IMR-90 (cell line): ENCODE data around the gene EPB41L2. TPM values are rescaled to one million over a fixed set of nuclear protein-coding genes. Genes with fewer than 3 reads are reported as not detected.
"Not testable (repeated sequence)": the region's sequence is repeated elsewhere in the genome, so short reads cannot be mapped to it uniquely, and the experiment has no call there.

Experiments
- ATAC-seq: fragments of 200-7000 bp; cut with Tn5 transposase; 2 replicates; pipeline ENCODE4 v1.9.1; 2020; ENCODE audit warnings: low read depth, mild to moderate bottlenecking, moderate library complexity
- BruUV-seq: library from RNA; stranded (reverse); fragments of 400-500 nt; replicated peaks from 2 replicates; lab custom pipeline; 2021; lab: Mats Ljungman, UMichigan
- CTCF ChIA-PET: fragments of 300-600 bp; formaldehyde crosslinking; extraction: SDS; loops from one replicate; lab custom pipeline; 2021; ENCODE audit warnings: antibody characterized with exemption; lab: Yijun Ruan, JAX
- POLR2A ChIA-PET: fragments of 300-600 bp; sonication (Branson Sonifier 250); formaldehyde crosslinking; loops from one replicate; lab custom pipeline; 2022; ENCODE audit warnings: antibody characterized with exemption; ENCODE audit not compliant: unreplicated experiment; lab: Charles Lee
- DNase-seq: peaks from one replicate; pipeline ENCODE4 v3.0.0; 2013
- H2AFZ ChIP-seq: replicated peaks from 2 replicates; pipeline ENCODE3; 2013; ENCODE audit warnings: low read length, mild to moderate bottlenecking; ENCODE audit not compliant: poor library complexity
- H2AK5ac ChIP-seq: 2 replicates; pipeline ENCODE4 v1.6.1; 2013; ENCODE audit warnings: low read depth, low read length, inconsistent platforms
- H2AK9ac ChIP-seq: replicated peaks from 2 replicates; pipeline ENCODE3; 2013; ENCODE audit warnings: mild to moderate bottlenecking, low read depth, low read length, moderate library complexity; ENCODE audit not compliant: poor library complexity
- H2BK120ac ChIP-seq: 2 replicates; pipeline ENCODE4 v1.6.1; 2013; ENCODE audit warnings: low read depth, low read length, inconsistent platforms
- H2BK15ac ChIP-seq: 3 replicates; pipeline ENCODE4 v1.6.1; 2013; ENCODE audit warnings: low read depth, low read length, inconsistent platforms
- H2BK20ac ChIP-seq: 2 replicates; pipeline ENCODE4 v1.6.1; 2013; ENCODE audit warnings: low read depth, mild to moderate bottlenecking, inconsistent platforms, low read length, moderate library complexity
- H2BK5ac ChIP-seq: 2 replicates; pipeline ENCODE4 v1.6.1; 2013; ENCODE audit warnings: mild to moderate bottlenecking, low read depth, low read length, inconsistent platforms; ENCODE audit not compliant: poor library complexity, severe bottlenecking
- H3K14ac ChIP-seq: replicated peaks from 2 replicates; pipeline ENCODE4 v1.6.1; 2013; ENCODE audit warnings: low read depth, low read length, inconsistent platforms
- H3K18ac ChIP-seq: 2 replicates; pipeline ENCODE4 v1.6.1; 2013; ENCODE audit warnings: low read depth, low read length, control low read depth
- H3K23ac ChIP-seq: 2 replicates; pipeline ENCODE4 v1.6.1; 2013; ENCODE audit warnings: low read depth, low read length, inconsistent platforms
- H3K27ac ChIP-seq: 2 replicates; pipeline ENCODE4 v1.5.1; 2013; ENCODE audit warnings: mild to moderate bottlenecking, control low read depth, low read length; ENCODE audit not compliant: insufficient read depth
- H3K27me3 ChIP-seq: 2 replicates; pipeline ENCODE4 v1.6.1; 2013; ENCODE audit warnings: low read length; ENCODE audit not compliant: control insufficient read depth, insufficient read depth
- H3K36me3 ChIP-seq: 2 replicates; pipeline ENCODE4 v1.6.1; 2013; ENCODE audit warnings: low read length, mixed read lengths; ENCODE audit not compliant: control insufficient read depth, insufficient read depth
- H3K4ac ChIP-seq: 2 replicates; pipeline ENCODE4 v1.6.1; 2013; ENCODE audit warnings: low read depth, low read length, inconsistent platforms
- H3K4me1 ChIP-seq: 2 replicates; pipeline ENCODE4 v1.6.1; 2013; ENCODE audit warnings: low read length, mixed read lengths; ENCODE audit not compliant: control insufficient read depth, insufficient read depth
- H3K4me2 ChIP-seq: 2 replicates; pipeline ENCODE4 v1.6.1; 2013; ENCODE audit warnings: low read depth, mild to moderate bottlenecking, control low read depth, low read length, moderate library complexity
- H3K4me3 ChIP-seq: 2 replicates; pipeline ENCODE4 v1.5.1; 2013; ENCODE audit warnings: low read depth, mild to moderate bottlenecking, control low read depth, low read length, moderate library complexity; ENCODE audit not compliant: insufficient read depth
- H3K56ac ChIP-seq: 2 replicates; pipeline ENCODE4 v1.6.1; 2013; ENCODE audit warnings: low read length, inconsistent platforms; ENCODE audit not compliant: insufficient read depth; ENCODE audit errors: extremely low read depth
- H3K79me1 ChIP-seq, 2 experiments: 2 replicates each; pipeline ENCODE4 v1.6.1; 2013; ENCODE audit warnings: low read length in 2 of 2, inconsistent platforms in 1 of 2, low read depth in 1 of 2
- H3K9ac ChIP-seq: 2 replicates; pipeline ENCODE4 v1.6.1; 2013; ENCODE audit warnings: low read depth, low read length, control low read depth
- H3K9me1 ChIP-seq: 2 replicates; pipeline ENCODE4 v1.6.1; 2013; ENCODE audit warnings: low read length, inconsistent platforms; ENCODE audit not compliant: insufficient read depth
- H3K9me3 ChIP-seq: 2 replicates; pipeline ENCODE4 v1.6.1; 2013; ENCODE audit warnings: low read length; ENCODE audit not compliant: control insufficient read depth, insufficient read depth
- H4K20me1 ChIP-seq: 2 replicates; pipeline ENCODE4 v1.6.1; 2013; ENCODE audit warnings: low read length, inconsistent platforms; ENCODE audit not compliant: insufficient read depth
- H4K5ac ChIP-seq: 2 replicates; pipeline ENCODE4 v1.6.1; 2013; ENCODE audit warnings: mild to moderate bottlenecking, low read depth, low read length, control low read depth
- H4K8ac ChIP-seq, 2 experiments: 2 replicates each; pipeline ENCODE4 v1.6.1; 2013; ENCODE audit warnings: low read depth in 2 of 2, low read length in 2 of 2, control low read depth in 1 of 2, inconsistent platforms in 1 of 2
- H4K91ac ChIP-seq: 2 replicates; pipeline ENCODE4 v1.6.1; 2013; ENCODE audit warnings: low read depth, low read length, inconsistent platforms; ENCODE audit not compliant: insufficient read depth
- FOS ChIP-seq: fragments of 150-350 bp; IDR thresholded peaks from 2 replicates; pipeline ENCODE4 v1.6.1; 2016; ENCODE audit warnings: low read depth, low read length
- SMC3 ChIP-seq: fragments of 150-350 bp; IDR thresholded peaks from 2 replicates; pipeline ENCODE4 v1.6.1; 2016; ENCODE audit warnings: low read depth, mild to moderate bottlenecking, antibody characterized with exemption, low read length, moderate library complexity
- WGBS, 2 experiments: methylation state at CpG; one replicate each; pipeline versions ENCODE4 v1.1.5 to v1.1.7; 2013; ENCODE audit warnings: missing lambda C conversion rate in 2 of 2; ENCODE audit not compliant: insufficient read length in 1 of 2; ENCODE audit errors: extremely low coverage in 2 of 2; 5-methylcytosine and 5-hydroxymethylcytosine counted together
- dilution Hi-C: fragments of 300-500 bp; cut with HindIII; formaldehyde crosslinking; loops from one replicate; pipeline ENCODE4 v1.14.3; 2018; ENCODE audit warnings: low sequenced_read_pairs; ENCODE audit not compliant: unreplicated experiment
- in situ Hi-C: fragments of 300-500 bp; cut with MboI; formaldehyde crosslinking; loops from 3 replicates; pipeline ENCODE4 v1.14.3; 2019; ENCODE audit warnings: low sequenced_read_pairs, inconsistent platforms, mixed read lengths
- intact Hi-C: fragments of 100-400 bp; cut with micrococcal nuclease; formaldehyde crosslinking; loops from 2 replicates; pipeline ENCODE4 v1.10.0; 2022
- polyA plus RNA-seq, 3 experiments: library from polyadenylated mRNA; depleted of rRNA; stranded (reverse); fragments of >200 nt; gene quantifications; 2 replicates each; pipeline ENCODE4 v1.2.3, GENCODE V29; 2012; ENCODE audit warnings: low replicate concordance in 1 of 3
- total RNA-seq: library from RNA; depleted of rRNA; stranded (reverse); fragments of >200 nt; gene quantifications from 2 replicates; pipeline ENCODE4 v1.2.3, GENCODE V29; 2012
- TF ChIP-seq, protein P1 (sequence below): fragments of 150-350 bp; IDR thresholded peaks from 2 replicates; pipeline ENCODE4 v1.6.1; 2017; ENCODE audit warnings: mild to moderate bottlenecking, antibody characterized with exemption, low read length, low read depth

The EPB41L2 gene
- total and polyA plus RNA-seq, 2 of the 4 experiments (the other 2 are of a cell fraction), result 85.7 to 99.8 TPM

DNA sequence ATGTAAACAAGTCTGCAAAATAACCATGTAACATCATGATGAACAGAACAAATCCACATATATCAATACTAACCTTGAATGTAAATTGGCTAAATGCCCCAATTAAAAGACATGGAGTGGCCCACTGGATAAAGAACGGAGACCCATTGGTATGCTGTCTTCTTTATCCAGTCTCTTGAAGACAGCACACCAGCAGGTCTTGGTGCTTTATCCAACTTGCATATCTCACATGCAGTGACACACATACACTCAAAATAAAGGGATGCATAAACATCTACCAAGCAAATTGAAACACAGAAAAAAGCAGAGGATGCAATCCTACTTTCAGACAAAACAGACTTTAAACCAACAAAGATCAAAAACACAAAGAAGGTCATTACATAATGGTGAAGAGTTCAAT lies 30.3 kb upstream of the EPB41L2 start:
- no TSS peak for BruUV-seq
- Histone ChIP-seq H3K4ac (no peak overlapping the region), H3K9me1 (no peaks in the 10 kb centered on the region), H3K18ac (no peak overlapping the region), H3K36me3 (no peaks in the 10 kb centered on the region), H3K9ac (no peak overlapping the region), H3K79me1 (no peaks in the 10 kb centered on the region), H2AK5ac (no peak overlapping the region), H4K5ac (no peak overlapping the region), H4K20me1 (no peaks in the 10 kb centered on the region), H3K56ac (no peak overlapping the region), H3K23ac (no peak overlapping the region), H2BK120ac (no peak overlapping the region), H3K4me3 (no peak overlapping the region), H3K9me3 (peaks cover 7% of the 10 kb centered on the region), H2AFZ (no peak overlapping the region), H2AK9ac (no peak overlapping the region), H3K4me2 (no peak overlapping the region), H2BK20ac (no peak overlapping the region), H3K27ac (no peak overlapping the region), H4K8ac (no peak overlapping the region), H3K14ac (no peak overlapping the region), H2BK15ac (no peak overlapping the region), H3K27me3 (no peaks in the 10 kb centered on the region), H2BK5ac (no peak overlapping the region), H4K91ac (no peak overlapping the region), H3K4me1 (no peaks in the 10 kb centered on the region)
- CTCF ChIA-PET, result no interaction called here
- intact Hi-C loops, result no loop called here
- POLR2A ChIA-PET, result no interaction called here
- DNase-seq, result no peak
- in situ Hi-C loops, result no loop called here
- TF ChIP-seq FOS (no peak), SMC3 (no peak)
- TF ChIP-seq, protein P1, sequence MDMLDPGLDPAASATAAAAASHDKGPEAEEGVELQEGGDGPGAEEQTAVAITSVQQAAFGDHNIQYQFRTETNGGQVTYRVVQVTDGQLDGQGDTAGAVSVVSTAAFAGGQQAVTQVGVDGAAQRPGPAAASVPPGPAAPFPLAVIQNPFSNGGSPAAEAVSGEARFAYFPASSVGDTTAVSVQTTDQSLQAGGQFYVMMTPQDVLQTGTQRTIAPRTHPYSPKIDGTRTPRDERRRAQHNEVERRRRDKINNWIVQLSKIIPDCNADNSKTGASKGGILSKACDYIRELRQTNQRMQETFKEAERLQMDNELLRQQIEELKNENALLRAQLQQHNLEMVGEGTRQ, result no peak
- ATAC-seq, result no peak
- no CpG with 5 or more reads among the region's 1 CpG for WGBS, 2 experiments
- dilution Hi-C loops, result no loop called here

DNA sequence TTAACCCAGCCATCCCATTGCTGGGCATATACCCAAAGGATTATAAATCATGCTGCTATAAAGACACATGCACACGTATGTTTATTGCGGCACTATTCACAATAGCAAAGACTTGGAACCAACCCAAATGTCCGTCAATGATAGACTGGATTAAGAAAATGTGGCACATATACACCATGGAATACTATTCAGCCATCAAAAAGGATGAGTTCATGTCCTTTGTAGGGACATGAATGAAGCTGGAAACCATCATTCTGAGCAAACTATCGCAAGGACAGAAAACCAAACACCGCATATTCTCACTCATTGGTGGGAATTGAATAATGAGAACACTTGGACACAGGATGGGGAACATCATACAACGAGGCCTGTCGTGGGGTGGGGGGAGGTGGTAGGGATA lies 28.9 kb upstream of the EPB41L2 start:
- DNase-seq, intact Hi-C loops, POLR2A ChIA-PET: not testable (repeated sequence)

More for the DNA sequence above, 28.9 kb upstream of the EPB41L2 start:
- CTCF ChIA-PET, H4K5ac ChIP-seq, H3K4me3 ChIP-seq, H2BK5ac ChIP-seq, H3K79me1 ChIP-seq, H4K91ac ChIP-seq, dilution Hi-C loops, H4K20me1 ChIP-seq, H2AK5ac ChIP-seq, H3K9me3 ChIP-seq, H2BK15ac ChIP-seq, in situ Hi-C loops, H2AK9ac ChIP-seq, H3K27ac ChIP-seq, H3K9me1 ChIP-seq, H3K18ac ChIP-seq, H3K14ac ChIP-seq, H2AFZ ChIP-seq, H2BK120ac ChIP-seq, H3K56ac ChIP-seq, H3K23ac ChIP-seq, H3K4me2 ChIP-seq, BruUV-seq, ATAC-seq, H4K8ac ChIP-seq, H3K9ac ChIP-seq, H3K27me3 ChIP-seq, H3K4me1 ChIP-seq, H3K36me3 ChIP-seq, H2BK20ac ChIP-seq, H3K4ac ChIP-seq: not testable (repeated sequence)
- WGBS, 2 experiments, result 100% methylated on average over 2 of the region's 7 CpGs; no CpG with 5 or more reads in 1 of the 2 experiments
